Fibroblast of skin of back (primary cell): Measurements from ENCODE around the gene GSTCD. TPM values are rescaled to one million over a fixed set of nuclear protein-coding genes. Genes with fewer than 3 reads are reported as not detected.
A peak's percentile ranks its signal among the peaks of the same experiment; 100 is the strongest.
"Not testable (repeated sequence)": the region's sequence is repeated elsewhere in the genome, so short reads cannot be mapped to it uniquely, and the experiment has no call there.

Experiments used
- DNase-seq: peaks from one replicate; pipeline ENCODE4 v3.0.0-alpha.2; 2013
- polyA plus RNA-seq, 2 experiments: library from polyadenylated mRNA; unstranded; fragments of 120-200 nt; gene quantifications; one replicate each; pipeline ENCODE4 v1.2.1, GENCODE V29; 2013; ENCODE audit not compliant: insufficient read length in 2 of 2

Gene GSTCD
- polyA plus RNA-seq (2013, experiment 1 of 2; ENCODE audit: insufficient read length), result 9.1 TPM
- 4.9 TPM for polyA plus RNA-seq (2013, experiment 2 of 2; ENCODE audit: insufficient read length)

GRCh38 chr4:105708181-105709080, at the start of gene GSTCD, which contains the start of gene INTS12:
Gene GSTCD (plus strand): TSS chr4:105708784. CDS start chr4:105717614, 8,830 bp downstream.
Gene INTS12 (minus strand): TSS chr4:105708689. CDS start chr4:105700005, 8,684 bp downstream.
- peak; percentile 92 for DNase-seq

GRCh38 chr4:105659190-105659589, 49.4 kb upstream of the GSTCD start:
- no peak for DNase-seq

GRCh38 chr4:105661028-105661427, 47.6 kb upstream of the GSTCD start:
- peak; percentile 0 for DNase-seq

- DNase-seq, result no peak
Measured at GRCh38 chr4:105662935-105663675, 45.5 kb upstream of the GSTCD start.

- no peak for DNase-seq
Measured at GRCh38 chr4:105666693-105667092, 41.9 kb upstream of the GSTCD start.

- DNase-seq, result no peak
Measured at GRCh38 chr4:105670684-105671083, 37.9 kb upstream of the GSTCD start.

- no peak for DNase-seq
Measured at GRCh38 chr4:105671301-105671700, 37.3 kb upstream of the GSTCD start.

GRCh38 chr4:105674011-105674410, 34.6 kb upstream of the GSTCD start:
- no peak for DNase-seq

GRCh38 chr4:105677709-105678108, 30.9 kb upstream of the GSTCD start:
- DNase-seq, result no peak

GRCh38 chr4:105679186-105679585, 29.4 kb upstream of the GSTCD start:
- peak; percentile 2 for DNase-seq

GRCh38 chr4:105683038-105683437, 25.5 kb upstream of the GSTCD start:
- DNase-seq, result no peak

GRCh38 chr4:105686571-105686970, 22.0 kb upstream of the GSTCD start:
- DNase-seq, result no peak

GRCh38 chr4:105694812-105695211, 13.8 kb upstream of the GSTCD start:
- DNase-seq, result not testable (repeated sequence)

GRCh38 chr4:105695832-105696231, 12.8 kb upstream of the GSTCD start:
- not testable (repeated sequence) for DNase-seq

- no peak for DNase-seq
Measured at GRCh38 chr4:105698607-105699006, 10.0 kb upstream of the GSTCD start.

GRCh38 chr4:105707782-105708180, 803 bp upstream of the GSTCD start:
- no peak for DNase-seq

GRCh38 chr4:105709081-105709450, 482 bp downstream of the GSTCD start:
- peak; percentile 21 for DNase-seq

GRCh38 chr4:105710012-105710600, 1.5 kb downstream of the GSTCD start:
- no peak for DNase-seq

- DNase-seq, result no peak
Measured at GRCh38 chr4:105710678-105711077, 2.1 kb downstream of the GSTCD start.

GRCh38 chr4:105712766-105713165, 4.2 kb downstream of the GSTCD start:
- no peak for DNase-seq

- peak; percentile 41 for DNase-seq
Measured at GRCh38 chr4:105714071-105714521, 5.5 kb downstream of the GSTCD start.

GRCh38 chr4:105714932-105715331, 6.3 kb downstream of the GSTCD start:
- no peak for DNase-seq
